ENCODE data around the gene IGF1R. TPM values are rescaled to one million over a fixed set of nuclear protein-coding genes. Genes with fewer than 3 reads are reported as not detected.

Gene IGF1R
- total and polyA plus RNA-seq, 2 of the 13 experiments (the other 11 are each of a cell fraction or from before 2014, with no cell fraction given) = 15.9 to 18.4 TPM

GRCh38 chr15:98823616-98824015, 175.3 kb downstream of the IGF1R start (continued):
- TF ChIP-seq MLX (CRISPR knock-in tag; IDR thresholded peaks at IDR 0.05) (no peak), ZNF20 (CRISPR knock-in tag; IDR thresholded peaks at IDR 0.05) (no peak), ETV6 (CRISPR knock-in tag; conservative IDR thresholded peaks at IDR 0.05) (no peak), ADNP (CRISPR knock-in tag; IDR thresholded peaks at IDR 0.05) (no peak), POLR2AphosphoS5 (IDR thresholded peaks at IDR 0.05; ENCODE audit: low read depth, low read length) (no peak), ZNF335 (CRISPR knock-in tag; IDR thresholded peaks at IDR 0.05) (no peak), ATF7-NPFF (CRISPR knock-in tag; IDR thresholded peaks at IDR 0.05; ENCODE audit: low read depth) (no peak), ZSCAN29 (CRISPR knock-in tag; conservative IDR thresholded peaks at IDR 0.05) (no peak), FIP1L1 (IDR thresholded peaks at IDR 0.05; ENCODE audit: borderline replicate concordance, insufficient read depth, low read depth, low read length) (no peak), REXO4 (CRISPR knock-in tag; IDR thresholded peaks at IDR 0.05; ENCODE audit: borderline replicate concordance) (no peak), ZNF513 (CRISPR knock-in tag; conservative IDR thresholded peaks at IDR 0.05) (no peak)

- H3K27ac ChIP-seq (ENCODE audit: extremely low read length, insufficient read depth, low read length) = no peak overlapping the region
- intact Hi-C loops (cut with micrococcal nuclease; ENCODE audit: unreplicated experiment) (no loop called here), in situ Hi-C loops (cut with HindIII; ENCODE audit: extremely low pct_ligation_motif_present, low pct_unique_long_range_greater_than_20kb) (no loop called here)
- peaks cover 11% of the 10 kb centered on the region for H3K4me1 ChIP-seq (ENCODE audit: insufficient read depth, low read length)
- ChIA-PET POLR2A (no interaction called here), CTCF (ENCODE audit: low intra/inter-chr PET ratio, low total read pairs) (no interaction called here)
- ATAC-seq (no peak), DNase-seq (ENCODE audit: low spot score) (no peak), FAIRE-seq (no peak)
- WGBS (ENCODE audit: low lambda C conversion rate) = 98% methylated on average over 10 of the region's 10 CpGs
- H3K4me3 ChIP-seq (replicated peaks in 1 of 3; ENCODE audit: insufficient read depth in 1 of 3, low read depth in 2 of 3, low read length in 3 of 3) = no peak overlapping the region
- TF ChIP-seq ZNF136 (CRISPR knock-in tag; IDR thresholded peaks at IDR 0.05; ENCODE audit: low read depth) (no peak), ZNF317 (CRISPR knock-in tag; IDR thresholded peaks at IDR 0.05) (peak; percentile 62; the same call in 1 of the 2 replicates)
- peaks cover 12% of the 10 kb centered on the region for H4K20me1 ChIP-seq (ENCODE audit: insufficient read depth, low read length)
- peaks cover 1 to 8% of the 10 kb centered on the region in 2 experiments; a peak in 3 of 5 replicates for H3K36me3 ChIP-seq (replicated peaks in 1 of 2; ENCODE audit: control insufficient read depth in 1 of 2, insufficient read depth in 2 of 2, low read length in 2 of 2)
- H3K27me3 ChIP-seq (ENCODE audit: control insufficient read depth in 1 of 2, insufficient read depth in 2 of 2, low read length in 2 of 2) = no peaks in the 10 kb centered on the region
- no peak overlapping the region for H2AFZ ChIP-seq (ENCODE audit: low read length)
- H3K9ac ChIP-seq (ENCODE audit: insufficient read depth, low read depth, low read length) = no peak overlapping the region
- no TSS peak for BruUV-seq (replicated peaks)
- peaks cover 11% of the 10 kb centered on the region for H3K9me3 ChIP-seq (ENCODE audit: low read length)
- H3K4me2 ChIP-seq (ENCODE audit: low read depth, low read length) = no peak overlapping the region
- H3K79me2 ChIP-seq (ENCODE audit: insufficient read depth, low read length) = peaks cover 15% of the 10 kb centered on the region
Measured at GRCh38 chr15:98824595-98824994, 176.3 kb downstream of the IGF1R start.
